Fibroblast of the aortic adventitia (primary cell): ENCODE results near the gene ALPL. TPM values are rescaled to one million over a fixed set of nuclear protein-coding genes. Genes with fewer than 3 reads are reported as not detected.

Source experiments
- DNase-seq: peaks from one replicate; pipeline ENCODE4 v3.0.0-alpha.2; 2010; ENCODE audit warnings: low read depth
- H3K4me3 ChIP-seq: 2 replicates; pipeline ENCODE4 v1.5.1; 2011; ENCODE audit warnings: low read depth, mild to moderate bottlenecking, control low read depth, low read length, moderate library complexity
- CTCF ChIP-seq: IDR thresholded peaks from 2 replicates; pipeline ENCODE4 v1.5.1; 2011; ENCODE audit warnings: mild to moderate bottlenecking, low read length, control low read depth, inconsistent platforms; ENCODE audit not compliant: insufficient read depth
- total RNA-seq: library from RNA; depleted of rRNA; stranded (reverse); fragments of >200 nt; gene quantifications from 2 replicates; pipeline ENCODE4 v1.2.3, GENCODE V29; 2012; ENCODE audit warnings: low replicate concordance

The ALPL gene
- total RNA-seq, 1 donor: 1.1 TPM

DNA sequence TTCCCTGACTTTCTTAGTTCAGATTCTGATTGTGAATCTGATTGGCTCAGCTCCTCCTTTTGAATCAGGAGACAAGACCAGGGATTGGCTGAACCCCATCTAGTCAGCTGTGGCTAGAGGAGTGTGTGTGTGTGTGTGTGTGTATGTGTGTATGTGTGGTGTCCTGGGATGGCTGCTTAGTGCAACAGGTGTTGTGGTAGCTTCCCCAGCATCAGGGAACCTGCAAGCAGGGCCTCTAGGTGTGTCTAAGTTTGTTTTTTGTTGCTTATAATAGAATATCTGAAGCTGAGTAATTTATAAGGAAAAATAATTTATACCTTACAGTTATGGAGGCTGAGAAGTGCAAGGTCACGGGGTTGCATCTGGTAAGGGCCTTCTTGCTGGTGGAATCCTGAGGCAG, 13.2 kb upstream of the ALPL start:
- no peak for TF ChIP-seq CTCF
- no peak overlapping the region for H3K4me3 ChIP-seq
- DNase-seq: no peak

- DNase-seq: no peak
- H3K4me3 ChIP-seq: no peak overlapping the region
- no peak for TF ChIP-seq CTCF
These were observed 12.3 kb upstream of the ALPL start for GRCh38 chr1:21496886-21497285.

GRCh38 chr1:21497466-21498061, 11.7 kb upstream of the ALPL start:
- TF ChIP-seq CTCF: no peak
- no peak for DNase-seq

GRCh38 chr1:21499283-21499950, 9.8 kb upstream of the ALPL start:
- no peak overlapping the region for H3K4me3 ChIP-seq
- DNase-seq: peak; percentile 47
- TF ChIP-seq CTCF: no peak

More at GRCh38 chr1:21497466-21498061, 11.7 kb upstream of the ALPL start:
- H3K4me3 ChIP-seq: no peak overlapping the region

- TF ChIP-seq CTCF: no peak
- no peak for DNase-seq
- no peak overlapping the region for H3K4me3 ChIP-seq
These were observed 5.4 kb upstream of the ALPL start for GRCh38 chr1:21503706-21504377.

GRCh38 chr1:21506804-21507203, 2.4 kb upstream of the ALPL start:
- no peak for TF ChIP-seq CTCF
- DNase-seq: no peak
- H3K4me3 ChIP-seq: no peak overlapping the region
